ENCODE measurements around the gene FBXW4.

- TF ChIP-seq CTCF (IDR thresholded peaks at IDR 0.05; ENCODE audit: insufficient read depth, low read depth, low read length) (no peak), EZH2 (IDR thresholded peaks at IDR 0.05; ENCODE audit: insufficient read depth, low read length) (no peak)
Measured at GRCh38 chr10:101613646-101614045, 81.3 kb downstream of the FBXW4 start.

All from astrocyte (in vitro differentiated cells and primary cell).